Spleen (tissue), 7 donors: ENCODE measurements around the gene TMEM37.

ENCODE experiments used
- CTCF ChIP-seq, 11 experiments: fragments of 200-600 bp in 7 of 11; fragments of 450-650 bp in 4 of 11; sonication (generic) in 4 of 11; IDR thresholded peaks in 8 of 11; conservative IDR thresholded peaks in 3 of 11; 1 replicate in 7 of 11; 2 replicates in 4 of 11; pipeline versions ENCODE4 v1.4.0 to v1.8.0; 2016 to 2021; ENCODE audit warnings: antibody characterized with exemption in 11 of 11, inconsistent platforms in 4 of 11, mild to moderate bottlenecking in 1 of 11
- POLR2A ChIP-seq, 3 donors: fragments of 450-650 bp; IDR thresholded peaks; one replicate each; pipeline ENCODE4 v1.5.1; 2017; ENCODE audit warnings: antibody characterized with exemption in 3 of 3, mild to moderate bottlenecking in 1 of 3
- donor health status: DM: no; HTN: no; CAD: no; lungs with moderate emphysema.
- donor health status: DM: no; HTN: no; CAD: no.
- donor health status: DM: no; HTN: no; CAD: no.

- TF ChIP-seq CTCF (IDR thresholded peaks at IDR 0.05 in 8 of 11, conservative IDR thresholded peaks at IDR 0.05 in 3 of 11) (no peak), POLR2A (IDR thresholded peaks at IDR 0.05) (no peak)
Observed at GRCh38 chr2:119389615-119390306, 41.9 kb upstream of the TMEM37 start.
